Epithelial cell of proximal tubule (primary cell): Measurements from ENCODE around the gene SRSF5. TPM values are rescaled to one million over a fixed set of nuclear protein-coding genes. Genes with fewer than 3 reads are reported as not detected.
"Not testable (repeated sequence)": the region's sequence is repeated elsewhere in the genome, so short reads cannot be mapped to it uniquely, and the experiment has no call there.

Experiments used
- DNase-seq: peaks from one replicate; pipeline ENCODE4 v3.0.0-alpha.2; 2011; ENCODE audit warnings: low read depth
- H3K4me3 ChIP-seq: 2 replicates; pipeline ENCODE4 v1.5.1; 2011; ENCODE audit warnings: low read depth, mild to moderate bottlenecking, low read length
- total RNA-seq: library from RNA; depleted of rRNA; stranded (reverse); fragments of >200 nt; gene quantifications from 2 replicates; pipeline ENCODE4 v1.2.3, GENCODE V29; 2015
- TF ChIP-seq, protein P1 (sequence below): conservative IDR thresholded peaks from 2 replicates; pipeline ENCODE4 v1.5.1; 2012; ENCODE audit warnings: low read depth, mild to moderate bottlenecking, low read length

Gene SRSF5
- total RNA-seq, 1 donor from 2014 or later, result 151 TPM

DNA sequence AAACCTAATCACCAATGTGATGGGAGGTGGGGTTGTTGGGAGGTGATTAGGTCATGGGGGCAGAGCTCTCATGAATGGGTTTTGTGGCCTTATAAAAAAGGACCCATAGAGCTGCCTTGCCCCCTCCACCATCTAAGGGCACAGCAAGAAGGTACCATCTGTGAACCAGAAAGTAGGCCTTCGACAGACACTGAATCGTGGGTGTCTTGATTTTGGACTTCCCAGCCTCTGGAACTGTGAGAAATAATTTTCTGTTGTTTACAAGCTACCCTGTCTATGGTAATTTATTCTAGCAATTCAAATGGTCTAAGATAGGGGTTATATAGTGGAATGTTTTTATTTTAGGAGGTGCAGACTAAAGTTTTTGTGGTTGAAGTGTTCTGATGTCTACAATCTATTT is 38.0 kb downstream of the SRSF5 start:
- DNase-seq, result no peak
- TF ChIP-seq, protein P1, sequence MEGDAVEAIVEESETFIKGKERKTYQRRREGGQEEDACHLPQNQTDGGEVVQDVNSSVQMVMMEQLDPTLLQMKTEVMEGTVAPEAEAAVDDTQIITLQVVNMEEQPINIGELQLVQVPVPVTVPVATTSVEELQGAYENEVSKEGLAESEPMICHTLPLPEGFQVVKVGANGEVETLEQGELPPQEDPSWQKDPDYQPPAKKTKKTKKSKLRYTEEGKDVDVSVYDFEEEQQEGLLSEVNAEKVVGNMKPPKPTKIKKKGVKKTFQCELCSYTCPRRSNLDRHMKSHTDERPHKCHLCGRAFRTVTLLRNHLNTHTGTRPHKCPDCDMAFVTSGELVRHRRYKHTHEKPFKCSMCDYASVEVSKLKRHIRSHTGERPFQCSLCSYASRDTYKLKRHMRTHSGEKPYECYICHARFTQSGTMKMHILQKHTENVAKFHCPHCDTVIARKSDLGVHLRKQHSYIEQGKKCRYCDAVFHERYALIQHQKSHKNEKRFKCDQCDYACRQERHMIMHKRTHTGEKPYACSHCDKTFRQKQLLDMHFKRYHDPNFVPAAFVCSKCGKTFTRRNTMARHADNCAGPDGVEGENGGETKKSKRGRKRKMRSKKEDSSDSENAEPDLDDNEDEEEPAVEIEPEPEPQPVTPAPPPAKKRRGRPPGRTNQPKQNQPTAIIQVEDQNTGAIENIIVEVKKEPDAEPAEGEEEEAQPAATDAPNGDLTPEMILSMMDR, result no peak
- no peak overlapping the region for H3K4me3 ChIP-seq

DNA sequence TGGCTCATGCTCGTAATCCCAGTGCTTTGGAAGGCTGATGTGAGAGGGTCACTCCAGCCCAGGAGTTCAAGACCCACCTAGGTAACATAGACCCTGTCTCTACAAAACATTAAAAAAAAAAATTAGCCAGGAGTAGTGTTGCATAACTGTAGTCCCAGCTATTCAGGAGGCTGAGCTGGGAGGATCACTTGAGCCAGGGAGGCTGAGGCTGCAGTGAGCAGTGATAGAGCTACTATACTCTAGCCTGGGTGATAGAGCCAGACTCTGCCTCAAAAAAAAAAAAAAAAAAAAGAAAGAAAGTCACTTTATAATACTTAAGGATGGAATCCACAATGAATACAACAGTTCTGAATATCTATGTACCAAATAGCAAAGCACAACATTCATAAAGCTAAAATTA is 40.2 kb downstream of the SRSF5 start:
- H3K4me3 ChIP-seq, result no peak overlapping the region
- TF ChIP-seq, protein P1, result no peak
- DNase-seq, result no peak

DNA sequence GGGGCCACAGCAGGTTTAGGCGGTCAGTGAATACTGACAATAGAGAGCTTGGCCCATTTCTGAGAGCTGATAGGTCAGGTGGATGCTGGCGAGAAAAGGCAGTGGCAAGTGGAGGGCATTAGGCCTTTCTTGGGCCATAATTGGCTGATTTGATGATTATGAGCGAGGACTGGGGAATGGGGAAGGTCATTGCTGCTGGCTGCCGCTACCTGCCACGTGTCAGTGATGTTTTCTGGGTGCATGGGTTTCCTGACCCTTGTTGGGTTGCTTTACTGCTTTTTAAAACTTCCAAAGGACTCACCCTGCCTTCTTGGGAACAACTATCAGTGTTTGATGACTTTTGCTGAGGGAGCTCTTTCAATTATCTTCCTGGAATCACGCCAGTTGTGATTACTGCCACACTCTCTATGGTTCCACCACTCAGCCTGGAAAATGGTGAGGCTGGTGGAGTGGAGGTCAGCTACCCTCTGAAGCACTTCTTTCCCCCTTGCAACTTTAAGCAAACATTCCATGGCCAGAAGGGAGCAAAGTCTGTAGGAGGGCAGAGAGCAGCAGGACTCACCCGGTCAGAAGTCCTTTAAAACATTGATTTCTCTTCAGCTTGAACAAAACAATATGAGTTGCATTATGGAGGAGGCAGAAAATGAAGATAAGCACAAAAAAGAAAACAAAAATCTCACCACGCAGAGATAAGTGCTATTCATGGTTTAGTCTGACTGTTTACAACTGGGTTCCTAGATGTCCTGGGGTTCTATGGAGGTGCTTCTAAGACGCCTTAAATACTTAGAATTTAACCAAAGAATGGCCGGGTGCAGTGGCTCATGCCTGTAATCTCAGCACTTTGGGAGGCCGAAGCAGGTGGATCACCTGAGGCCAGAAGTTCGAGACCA is 42.2 kb downstream of the SRSF5 start:
- no peak for DNase-seq
- H3K4me3 ChIP-seq, result no peak overlapping the region
- TF ChIP-seq, protein P1, result no peak

DNA sequence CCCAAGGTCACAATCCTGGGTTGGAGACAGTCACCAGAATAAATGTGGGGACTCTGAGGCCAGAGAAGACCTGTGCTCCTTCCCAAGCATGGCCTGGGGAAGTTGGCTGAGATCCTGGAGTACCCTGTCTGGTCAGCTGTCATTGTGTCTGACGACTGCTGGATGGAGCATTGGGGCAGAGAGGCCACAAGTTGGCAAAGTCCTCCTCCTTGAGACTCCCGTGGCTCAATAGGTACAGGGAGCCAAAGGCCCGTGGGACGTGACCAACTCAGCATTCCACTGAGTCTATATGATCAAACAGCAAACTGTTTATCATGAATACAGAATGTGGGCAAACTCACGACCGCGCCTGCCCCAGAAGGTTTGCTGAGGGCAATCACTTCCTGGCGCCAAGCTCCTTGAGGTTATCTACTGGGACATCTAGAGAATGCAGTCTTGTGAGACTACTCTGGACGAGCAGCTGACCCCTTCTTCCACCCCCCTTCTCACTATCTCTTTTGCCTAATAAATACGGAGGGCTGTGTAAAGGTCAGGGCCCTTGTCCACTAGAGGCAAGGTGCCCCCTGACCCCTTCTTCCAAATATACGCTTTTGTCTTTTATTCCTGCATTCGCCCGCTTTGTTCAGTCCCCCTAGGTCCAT is 44.4 kb downstream of the SRSF5 start:
- no peak overlapping the region for H3K4me3 ChIP-seq
- TF ChIP-seq, protein P1, result no peak
- DNase-seq, result no peak

DNA sequence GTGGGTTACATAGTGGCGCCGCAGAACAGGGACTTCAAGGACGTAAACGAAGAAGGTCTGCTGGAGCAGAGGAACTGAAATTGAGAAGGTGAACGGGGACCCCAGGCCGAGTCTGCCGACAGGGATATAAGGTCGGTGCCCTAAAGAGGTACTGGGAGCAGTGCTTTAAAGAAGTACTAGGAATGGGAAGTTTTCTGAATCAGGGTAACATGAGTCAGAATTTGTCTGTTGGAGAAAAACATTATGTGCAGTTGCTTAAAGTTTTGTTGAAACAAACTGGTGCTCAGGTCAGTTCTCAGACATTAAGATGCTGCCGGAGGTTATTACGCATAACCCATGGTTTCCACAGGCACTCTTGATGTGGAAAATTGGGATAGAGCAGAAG is 44.9 kb downstream of the SRSF5 start:
- TF ChIP-seq, protein P1, result no peak
- no peak overlapping the region for H3K4me3 ChIP-seq
- no peak for DNase-seq

DNA sequence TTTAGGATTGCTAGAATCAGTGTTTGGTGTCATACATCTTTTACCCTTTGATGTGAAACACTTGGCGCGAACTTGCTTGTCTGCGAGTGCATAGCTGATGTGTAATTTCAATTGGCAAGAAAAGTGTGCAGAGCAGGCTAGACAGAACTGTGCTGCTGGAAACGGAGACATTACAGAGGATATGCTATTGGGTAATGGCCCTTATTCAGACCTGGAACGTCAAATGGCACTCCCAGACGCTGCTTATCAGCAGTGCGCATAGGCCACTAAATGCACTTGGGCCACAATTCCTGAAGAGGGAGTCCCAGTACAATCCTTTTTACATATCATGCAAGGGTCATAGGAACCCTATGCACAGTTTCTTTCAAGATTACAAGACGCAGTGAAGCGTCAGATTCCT is 45.8 kb downstream of the SRSF5 start:
- TF ChIP-seq, protein P1, result no peak
- H3K4me3 ChIP-seq, result no peak overlapping the region
- no peak for DNase-seq

DNA sequence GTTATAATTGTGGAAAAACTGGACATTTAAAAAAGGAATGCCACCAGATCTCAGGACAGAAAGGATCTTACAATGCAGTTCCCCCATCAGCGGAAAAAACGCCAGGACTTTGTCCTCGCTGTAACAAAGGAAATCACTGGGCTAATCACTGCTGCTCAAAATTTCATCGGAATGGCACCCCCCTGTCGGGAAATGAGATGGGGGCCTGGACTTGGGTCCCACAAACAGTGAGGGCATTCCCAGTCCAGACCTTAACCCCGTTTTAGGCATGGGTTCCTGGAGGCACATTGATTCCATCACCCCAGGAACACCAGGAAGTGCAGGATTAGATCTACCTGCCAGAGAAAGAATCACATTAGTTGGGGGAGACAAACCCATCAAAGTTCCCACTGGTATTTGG is 46.4 kb downstream of the SRSF5 start:
- not testable (repeated sequence) for H3K4me3 ChIP-seq, DNase-seq
